Skin epidermis (tissue), 12 donors: ENCODE results near the gene PMM2.
A peak's percentile ranks its signal among the peaks of the same experiment; 100 is the strongest.
"Not testable (repeated sequence)": the region's sequence is repeated elsewhere in the genome, so short reads cannot be mapped to it uniquely, and the experiment has no call there.

ENCODE experiments used
- H3K27ac ChIP-seq, 21 experiments: fragments of 200-600 bp; sonication (generic) in 11 of 21; one replicate each; pipeline ENCODE4 v1.5.0; 2020; ENCODE audit warnings: mild to moderate bottlenecking in 3 of 21, inconsistent platforms in 2 of 21, moderate library complexity in 2 of 21
- H3K4me3 ChIP-seq, 7 experiments: fragments of 200-600 bp; sonication (generic) in 2 of 7; one replicate each; pipeline ENCODE4 v1.5.0; 2020; ENCODE audit warnings: inconsistent platforms in 2 of 7, mild to moderate bottlenecking in 2 of 7, moderate library complexity in 1 of 7

Gene PMM2

GRCh38 chr16:8814095-8814806, 16.6 kb downstream of the PMM2 start:
- Histone ChIP-seq H3K27ac (no peak overlapping the region), H3K4me3 (no peak overlapping the region)

GRCh38 chr16:8816967-8817655, 19.5 kb downstream of the PMM2 start:
- Histone ChIP-seq H3K27ac (peak overlapping the region in 1 of 21 experiments; percentile 9), H3K4me3 (no peak overlapping the region)

GRCh38 chr16:8818504-8819270, 21.0 kb downstream of the PMM2 start:
- H3K4me3 ChIP-seq, result no peak overlapping the region
- H3K27ac ChIP-seq, result no peak overlapping the region

GRCh38 chr16:8819411-8820034, 21.9 kb downstream of the PMM2 start:
- Histone ChIP-seq H3K27ac (no peak overlapping the region), H3K4me3 (no peak overlapping the region)

GRCh38 chr16:8822403-8822802, 24.8 kb downstream of the PMM2 start:
- no peak overlapping the region for H3K27ac ChIP-seq

GRCh38 chr16:8826278-8826879, 28.7 kb downstream of the PMM2 start:
- Histone ChIP-seq H3K27ac (no peak overlapping the region), H3K4me3 (no peak overlapping the region)

More at GRCh38 chr16:8822403-8822802, 24.8 kb downstream of the PMM2 start:
- no peak overlapping the region for H3K4me3 ChIP-seq

GRCh38 chr16:8828541-8829165, 31.0 kb downstream of the PMM2 start:
- Histone ChIP-seq H3K4me3 (no peak overlapping the region), H3K27ac (no peak overlapping the region)

GRCh38 chr16:8831450-8831849, 33.8 kb downstream of the PMM2 start:
- no peak overlapping the region for H3K27ac ChIP-seq
- H3K4me3 ChIP-seq, result no peak overlapping the region

- Histone ChIP-seq H3K27ac (no peak overlapping the region), H3K4me3 (no peak overlapping the region)
Measured at GRCh38 chr16:8831871-8832716, 34.5 kb downstream of the PMM2 start.

GRCh38 chr16:8832717-8833105, 35.1 kb downstream of the PMM2 start:
- Histone ChIP-seq H3K27ac (no peak overlapping the region), H3K4me3 (no peak overlapping the region)

- H3K27ac ChIP-seq, H3K4me3 ChIP-seq: not testable (repeated sequence)
Measured at GRCh38 chr16:8836797-8837196, 39.2 kb downstream of the PMM2 start.

- H3K27ac ChIP-seq, H3K4me3 ChIP-seq: not testable (repeated sequence)
Measured at GRCh38 chr16:8837594-8837993, 40.0 kb downstream of the PMM2 start.

- H3K27ac ChIP-seq, result peak overlapping the region in 1 of 21 experiments; percentile 43
- H3K4me3 ChIP-seq, result not testable (repeated sequence)
Measured at GRCh38 chr16:8842016-8842415, 44.4 kb downstream of the PMM2 start.

- H3K4me3 ChIP-seq, result not testable (repeated sequence)
Measured at GRCh38 chr16:8843296-8843695, 45.7 kb downstream of the PMM2 start.

GRCh38 chr16:8845699-8846298, 48.2 kb downstream of the PMM2 start:
- no peak overlapping the region for H3K27ac ChIP-seq

More at GRCh38 chr16:8843296-8843695, 45.7 kb downstream of the PMM2 start:
- H3K27ac ChIP-seq, result not testable (repeated sequence)

GRCh38 chr16:8846401-8846932, 48.8 kb downstream of the PMM2 start:
- Histone ChIP-seq H3K27ac (no peak overlapping the region), H3K4me3 (no peak overlapping the region)

More at GRCh38 chr16:8845699-8846298, 48.2 kb downstream of the PMM2 start:
- no peak overlapping the region for H3K4me3 ChIP-seq

- Histone ChIP-seq H3K27ac (no peak overlapping the region), H3K4me3 (no peak overlapping the region)
Measured at GRCh38 chr16:8847145-8847544, 49.5 kb downstream of the PMM2 start.

- Histone ChIP-seq H3K27ac (no peak overlapping the region), H3K4me3 (no peak overlapping the region)
Measured at GRCh38 chr16:8847623-8848022, 50.0 kb downstream of the PMM2 start.
